PC-3 (cell line): ENCODE data around the gene GRB10. TPM values are rescaled to one million over a fixed set of nuclear protein-coding genes. Genes with fewer than 3 reads are reported as not detected.
A peak's percentile ranks its signal among the peaks of the same experiment; 100 is the strongest.

Experiments
- ATAC-seq: fragments of 200-7000 bp; cut with Tn5 transposase; 2 replicates; pipeline ENCODE4 v1.9.1; 2020; ENCODE audit warnings: mild to moderate bottlenecking, moderate library complexity
- BruUV-seq: library from RNA; stranded (reverse); fragments of 400-500 nt; replicated peaks from 2 replicates; lab custom pipeline; 2021; lab: Mats Ljungman, UMichigan
- CTCF ChIA-PET: fragments of 300-600 bp; sonication (Branson Sonifier 250); formaldehyde crosslinking; loops from one replicate; lab custom pipeline; 2022; ENCODE audit warnings: antibody characterized with exemption; lab: Charles Lee
- POLR2A ChIA-PET: fragments of 300-600 bp; sonication (Branson Sonifier 250); formaldehyde crosslinking; loops from one replicate; lab custom pipeline; 2022; ENCODE audit warnings: antibody characterized with exemption; ENCODE audit not compliant: unreplicated experiment; lab: Charles Lee
- DNase-seq: peaks from one replicate; pipeline ENCODE4 v3.0.0-alpha.2; 2015
- H2AFZ ChIP-seq: fragments of 300-600 bp; sonication (generic); 2 replicates; pipeline ENCODE4 v1.6.0; 2016; ENCODE audit warnings: antibody characterized with exemption, low read length
- H3F3A ChIP-seq: fragments of 300-600 bp; sonication (generic); one replicate; pipeline ENCODE4 v1.6.0; 2017; ENCODE audit warnings: antibody characterized with exemption, low read length, control low read depth, mild to moderate bottlenecking; ENCODE audit not compliant: unreplicated experiment
- H3K27ac ChIP-seq: fragments of 300-600 bp; sonication (generic); 2 replicates; pipeline ENCODE4 v1.5.1; 2016; ENCODE audit warnings: mild to moderate bottlenecking, low read length
- H3K27me3 ChIP-seq: fragments of 300-600 bp; sonication (generic); 2 replicates; pipeline ENCODE4 v1.6.1; 2016; ENCODE audit warnings: low read length, mixed read lengths
- H3K36me3 ChIP-seq: fragments of 300-600 bp; sonication (generic); 2 replicates; pipeline ENCODE4 v1.6.1; 2016; ENCODE audit warnings: low read depth, mixed run types, low read length, mixed read lengths
- H3K4me1 ChIP-seq: fragments of 300-600 bp; sonication (generic); 2 replicates; pipeline ENCODE4 v1.5.1; 2016; ENCODE audit warnings: low read length; ENCODE audit not compliant: insufficient read depth
- H3K4me2 ChIP-seq: fragments of 300-600 bp; sonication (generic); 2 replicates; pipeline ENCODE4 v1.6.0; 2016; ENCODE audit warnings: low read length
- H3K4me3 ChIP-seq: fragments of 300-600 bp; sonication (generic); 2 replicates; pipeline ENCODE4 v1.5.1; 2016; ENCODE audit warnings: mild to moderate bottlenecking, low read length, mixed read lengths
- H3K79me2 ChIP-seq: fragments of 300-600 bp; sonication (generic); 2 replicates; pipeline ENCODE4 v1.6.1; 2017; ENCODE audit warnings: low read length, mixed read lengths
- H3K9ac ChIP-seq: fragments of 300-600 bp; sonication (generic); 2 replicates; pipeline ENCODE4 v1.6.0; 2016; ENCODE audit warnings: mild to moderate bottlenecking, low read length
- H3K9me2 ChIP-seq: fragments of 300-600 bp; sonication (generic); replicated peaks from 2 replicates; pipeline ENCODE4 v1.6.1; 2016; ENCODE audit warnings: mixed run types, low read length, mixed read lengths
- H3K9me3 ChIP-seq: fragments of 300-600 bp; sonication (generic); 2 replicates; pipeline ENCODE4 v1.6.1; 2016; ENCODE audit warnings: low read length, mixed read lengths
- H4K20me1 ChIP-seq: fragments of 300-600 bp; sonication (generic); 2 replicates; pipeline ENCODE4 v1.6.1; 2016; ENCODE audit warnings: low read length, mixed read lengths
- EZH2 ChIP-seq: fragments of 300-600 bp; sonication (generic); IDR thresholded peaks from one replicate; pipeline ENCODE4 v1.6.1; 2017; ENCODE audit warnings: antibody characterized with exemption, mild to moderate bottlenecking, low read length; ENCODE audit not compliant: unreplicated experiment
- EZH2phosphoT487 ChIP-seq: fragments of 300-600 bp; sonication (generic); IDR thresholded peaks from 2 replicates; pipeline ENCODE4 v1.6.1; 2018; ENCODE audit warnings: mild to moderate bottlenecking, antibody characterized with exemption, low read length, borderline replicate concordance
- intact Hi-C: fragments of 100-400 bp; cut with micrococcal nuclease; formaldehyde crosslinking; loops from 2 replicates; pipeline ENCODE4 v1.9.0; 2023
- total RNA-seq: library from RNA; depleted of rRNA; stranded (reverse); fragments of >200 nt; gene quantifications from 2 replicates; pipeline ENCODE4 v1.2.3, GENCODE V29; 2014
- TF ChIP-seq, protein P1 (sequence below): fragments of 300-600 bp; sonication (generic); conservative IDR thresholded peaks from 2 replicates; pipeline ENCODE4 v1.5.1; 2017; ENCODE audit warnings: antibody characterized with exemption, low read depth, mild to moderate bottlenecking, low read length

Gene GRB10
- total RNA-seq, 1 experiment from 2014 or later: 61.3 TPM

DNA sequence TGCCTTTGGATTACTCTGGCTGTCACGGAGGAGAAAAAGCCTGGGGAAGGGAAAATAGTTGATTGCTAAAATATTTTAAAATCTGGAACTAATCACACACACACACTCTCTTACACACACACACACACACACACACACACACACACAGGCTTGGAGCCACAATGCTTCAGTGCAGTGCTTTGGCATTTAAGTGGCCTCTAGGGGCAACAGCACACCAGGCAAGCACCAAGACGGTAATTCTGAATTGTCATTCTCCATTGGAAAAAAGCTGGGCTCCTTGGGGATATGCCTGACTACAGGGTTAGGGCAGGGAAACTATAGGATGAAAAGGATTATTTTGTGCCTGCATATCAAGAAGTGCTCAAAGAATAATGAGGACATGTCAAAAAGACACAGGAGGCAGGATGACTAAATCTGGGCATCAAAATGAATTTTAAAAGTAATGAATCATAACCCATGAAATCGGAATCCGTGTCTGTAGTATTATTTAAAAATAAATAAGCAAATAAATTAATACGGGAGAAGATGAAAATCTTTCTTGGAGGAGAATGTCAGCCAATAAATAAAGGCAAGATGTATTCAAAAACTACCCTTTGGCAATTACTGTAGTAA is 187.1 kb downstream of the GRB10 start:
- H2AFZ ChIP-seq: no peak overlapping the region
- CTCF ChIA-PET: interaction anchor here (0.6 kb wide), 1 partner anchor 894 kb away, joined by 3 read pairs; no protein-coding TSS in a partner anchor
- peak; percentile 76 for ATAC-seq
- H3K9me2 ChIP-seq: no peaks in the 10 kb centered on the region
- H4K20me1 ChIP-seq: no peaks in the 10 kb centered on the region
- no peaks in the 10 kb centered on the region for H3K27me3 ChIP-seq
- peak; percentile 52 for DNase-seq
- H3K36me3 ChIP-seq: peaks cover 4% of the 10 kb centered on the region; the same call in 1 of the 2 replicates
- no peaks in the 10 kb centered on the region for H3K9me3 ChIP-seq
- no peak overlapping the region for H3K4me3 ChIP-seq
- no peak overlapping the region for H3K27ac ChIP-seq
- H3F3A ChIP-seq: no peaks in the 10 kb centered on the region
- no TSS peak for BruUV-seq
- H3K4me2 ChIP-seq: no peak overlapping the region
- POLR2A ChIA-PET: interaction anchor here (0.5 kb wide), 1 partner anchor 539 kb away, joined by 5 read pairs; no protein-coding TSS in a partner anchor
- H3K79me2 ChIP-seq: no peaks in the 10 kb centered on the region
- TF ChIP-seq EZH2: no peak
- no peak for TF ChIP-seq EZH2phosphoT487
- TF ChIP-seq, protein P1, sequence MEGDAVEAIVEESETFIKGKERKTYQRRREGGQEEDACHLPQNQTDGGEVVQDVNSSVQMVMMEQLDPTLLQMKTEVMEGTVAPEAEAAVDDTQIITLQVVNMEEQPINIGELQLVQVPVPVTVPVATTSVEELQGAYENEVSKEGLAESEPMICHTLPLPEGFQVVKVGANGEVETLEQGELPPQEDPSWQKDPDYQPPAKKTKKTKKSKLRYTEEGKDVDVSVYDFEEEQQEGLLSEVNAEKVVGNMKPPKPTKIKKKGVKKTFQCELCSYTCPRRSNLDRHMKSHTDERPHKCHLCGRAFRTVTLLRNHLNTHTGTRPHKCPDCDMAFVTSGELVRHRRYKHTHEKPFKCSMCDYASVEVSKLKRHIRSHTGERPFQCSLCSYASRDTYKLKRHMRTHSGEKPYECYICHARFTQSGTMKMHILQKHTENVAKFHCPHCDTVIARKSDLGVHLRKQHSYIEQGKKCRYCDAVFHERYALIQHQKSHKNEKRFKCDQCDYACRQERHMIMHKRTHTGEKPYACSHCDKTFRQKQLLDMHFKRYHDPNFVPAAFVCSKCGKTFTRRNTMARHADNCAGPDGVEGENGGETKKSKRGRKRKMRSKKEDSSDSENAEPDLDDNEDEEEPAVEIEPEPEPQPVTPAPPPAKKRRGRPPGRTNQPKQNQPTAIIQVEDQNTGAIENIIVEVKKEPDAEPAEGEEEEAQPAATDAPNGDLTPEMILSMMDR: peak; percentile 70
- no peaks in the 10 kb centered on the region for H3K4me1 ChIP-seq
- intact Hi-C loops: no loop called here
- no peak overlapping the region for H3K9ac ChIP-seq

- CTCF ChIA-PET: no interaction called here
- Histone ChIP-seq H3K36me3 (peaks cover 4% of the 10 kb centered on the region; the same call in 1 of the 2 replicates), H3K27ac (no peak overlapping the region), H3K79me2 (no peaks in the 10 kb centered on the region), H3K4me1 (no peaks in the 10 kb centered on the region), H3K9me3 (no peaks in the 10 kb centered on the region), H3K27me3 (no peaks in the 10 kb centered on the region), H3K9me2 (no peaks in the 10 kb centered on the region), H2AFZ (no peak overlapping the region), H3F3A (no peaks in the 10 kb centered on the region), H3K4me2 (no peak overlapping the region), H4K20me1 (no peaks in the 10 kb centered on the region), H3K9ac (no peak overlapping the region), H3K4me3 (no peak overlapping the region)
- POLR2A ChIA-PET: interaction anchor here (0.5 kb wide), 1 partner anchor 540 kb away, joined by 5 read pairs; no protein-coding TSS in a partner anchor
- no TSS peak for BruUV-seq
- no peak for DNase-seq
- ATAC-seq: no peak
- TF ChIP-seq EZH2phosphoT487: no peak
- intact Hi-C loops: no loop called here
Measured at GRCh38 chr7:50594734-50595485, 187.8 kb downstream of the GRB10 start.

- H4K20me1 ChIP-seq: no peaks in the 10 kb centered on the region
- ChIA-PET POLR2A (no interaction called here), CTCF (no interaction called here)
- no TSS peak for BruUV-seq
- H3K4me2 ChIP-seq: no peak overlapping the region
- H3K4me3 ChIP-seq: no peak overlapping the region
- H3K79me2 ChIP-seq: no peaks in the 10 kb centered on the region
- no peak for ATAC-seq
- H2AFZ ChIP-seq: no peak overlapping the region
- H3K9me2 ChIP-seq: no peaks in the 10 kb centered on the region
- intact Hi-C loops: no loop called here
- H3K9me3 ChIP-seq: no peaks in the 10 kb centered on the region
- H3K9ac ChIP-seq: no peak overlapping the region
- H3K27me3 ChIP-seq: no peaks in the 10 kb centered on the region
- no peak overlapping the region for H3K27ac ChIP-seq
- no peaks in the 10 kb centered on the region for H3K4me1 ChIP-seq
- no peaks in the 10 kb centered on the region for H3F3A ChIP-seq
- no peak for DNase-seq
- H3K36me3 ChIP-seq: peaks cover 4% of the 10 kb centered on the region; the same call in 1 of the 2 replicates
- TF ChIP-seq EZH2 (no peak), EZH2phosphoT487 (no peak)
- TF ChIP-seq, protein P1: no peak
Measured at GRCh38 chr7:50594136-50594535, 188.6 kb downstream of the GRB10 start.
